HG03045 (cell line): ENCODE data around the gene MAGIX.

Source experiments
- ATAC-seq: cut with Tn5 transposase; IDR thresholded peaks from one replicate; pipeline ENCODE4 v1.9.1; 2021; ENCODE audit warnings: mild to moderate bottlenecking, moderate library complexity; ENCODE audit not compliant: unreplicated experiment

The MAGIX gene

GRCh38 chrX:49179358-49179757 lies 16.8 kb downstream of the MAGIX start:
- no peak for ATAC-seq

GRCh38 chrX:49183701-49184281 lies 21.2 kb downstream of the MAGIX start:
- no peak for ATAC-seq

- peak; percentile 47 for ATAC-seq
Measured at GRCh38 chrX:49184294-49185281, 22.0 kb downstream of the MAGIX start.

- ATAC-seq, result peak; percentile 32
Measured at GRCh38 chrX:49186125-49187027, 23.8 kb downstream of the MAGIX start, which contains the start of gene PRICKLE3. Gene PRICKLE3 (minus strand): TSS chrX:49186373. CDS start chrX:49186297, 76 bp downstream.

GRCh38 chrX:49187028-49187394 lies 24.5 kb downstream of the MAGIX start:
- ATAC-seq, result no peak

GRCh38 chrX:49187526-49187925 lies 25.0 kb downstream of the MAGIX start:
- ATAC-seq, result no peak

- ATAC-seq, result no peak
Measured at GRCh38 chrX:49188468-49189076, 26.0 kb downstream of the MAGIX start.

- ATAC-seq, result no peak
Measured at GRCh38 chrX:49189606-49190005, 27.0 kb downstream of the MAGIX start.

- ATAC-seq, result peak; percentile 87
Measured at GRCh38 chrX:49190821-49191573, 28.4 kb downstream of the MAGIX start.

GRCh38 chrX:49191574-49192011 lies 29.0 kb downstream of the MAGIX start:
- ATAC-seq, result no peak

- no peak for ATAC-seq
Measured at GRCh38 chrX:49192722-49193328, 30.3 kb downstream of the MAGIX start.

GRCh38 chrX:49193542-49193964 lies 31.0 kb downstream of the MAGIX start:
- ATAC-seq, result no peak

- ATAC-seq, result no peak
Measured at GRCh38 chrX:49197543-49198087, 35.1 kb downstream of the MAGIX start.

GRCh38 chrX:49198540-49199314 lies 36.2 kb downstream of the MAGIX start:
- no peak for ATAC-seq

GRCh38 chrX:49199315-49199595 lies 36.7 kb downstream of the MAGIX start:
- ATAC-seq, result no peak

- ATAC-seq, result peak; percentile 90
Measured at GRCh38 chrX:49199906-49200771, 37.6 kb downstream of the MAGIX start, which contains the start of gene SYP. Gene SYP (minus strand): TSS chrX:49200193. CDS start chrX:49200186, 7 bp downstream.

- ATAC-seq, result no peak
Measured at GRCh38 chrX:49202022-49202421, 39.5 kb downstream of the MAGIX start.
